ENCODE results near the gene MYO3B. TPM values are rescaled to one million over a fixed set of nuclear protein-coding genes. Genes with fewer than 3 reads are reported as not detected.

Gene MYO3B
- total and polyA plus RNA-seq, 8 donors: 1.3 to 4.1 (median 2.6) TPM; not detected in 1

GRCh38 chr2:170679607-170680079, 501.7 kb downstream of the MYO3B start:
- Histone ChIP-seq H3K27ac (no peak overlapping the region), H3K27me3 (no peaks in the 10 kb centered on the region), H3K36me3 (no peaks in the 10 kb centered on the region), H3K9me3 (no peaks in the 10 kb centered on the region), H3K4me3 (no peak overlapping the region), H3K4me1 (no peaks in the 10 kb centered on the region)
- intact Hi-C loops (cut with DNase I): no loop called here
- DNase-seq: peak in 2 of 4 donors; percentile 28 to 34
- peak; percentile 87 for ATAC-seq
- no peak for TF ChIP-seq CTCF (IDR thresholded peaks at IDR 0.05)

GRCh38 chr2:170680172-170680941, 502.4 kb downstream of the MYO3B start:
- Histone ChIP-seq H3K27me3 (no peaks in the 10 kb centered on the region), H3K9me3 (no peaks in the 10 kb centered on the region), H3K4me3 (no peak overlapping the region), H3K4me1 (no peaks in the 10 kb centered on the region), H3K27ac (no peak overlapping the region), H3K36me3 (no peaks in the 10 kb centered on the region)
- TF ChIP-seq CTCF (IDR thresholded peaks at IDR 0.05): no peak
- no peak for ATAC-seq
- intact Hi-C loops (cut with DNase I): no loop called here
- no peak for DNase-seq

- H3K4me3 ChIP-seq: no peak overlapping the region
- no peaks in the 10 kb centered on the region for H3K36me3 ChIP-seq
- intact Hi-C loops (cut with DNase I): no loop called here
- H3K9me3 ChIP-seq: no peaks in the 10 kb centered on the region
- ATAC-seq (no peak), DNase-seq (peak in 1 of 4 donors; percentile 31)
- H3K27ac ChIP-seq: no peak overlapping the region
- no peaks in the 10 kb centered on the region for H3K27me3 ChIP-seq
- no peaks in the 10 kb centered on the region for H3K4me1 ChIP-seq
- TF ChIP-seq CTCF (IDR thresholded peaks at IDR 0.05): no peak
Measured at GRCh38 chr2:170681311-170681710, 503.4 kb downstream of the MYO3B start.

GRCh38 chr2:170685591-170685990, 507.6 kb downstream of the MYO3B start:
- H3K27me3 ChIP-seq: no peaks in the 10 kb centered on the region
- no peak overlapping the region for H3K4me3 ChIP-seq
- no peaks in the 10 kb centered on the region for H3K9me3 ChIP-seq
- H3K27ac ChIP-seq: no peak overlapping the region
- intact Hi-C loops (cut with DNase I): no loop called here
- no peaks in the 10 kb centered on the region for H3K4me1 ChIP-seq
- DNase-seq (no peak), ATAC-seq (no peak)
- TF ChIP-seq CTCF (IDR thresholded peaks at IDR 0.05): no peak
- no peaks in the 10 kb centered on the region for H3K36me3 ChIP-seq

GRCh38 chr2:170689481-170689880, 511.5 kb downstream of the MYO3B start:
- intact Hi-C loops (cut with DNase I): no loop called here
- Histone ChIP-seq H3K27ac (no peak overlapping the region), H3K36me3 (no peaks in the 10 kb centered on the region), H3K27me3 (no peaks in the 10 kb centered on the region), H3K4me1 (no peaks in the 10 kb centered on the region), H3K4me3 (no peak overlapping the region), H3K9me3 (no peaks in the 10 kb centered on the region)
- TF ChIP-seq CTCF (IDR thresholded peaks at IDR 0.05): no peak
- ATAC-seq (no peak), DNase-seq (no peak)

All from left lung (tissue), 10 donors.